ENCODE results near the gene ENOX1.

Gene ENOX1

GRCh38 chr13:43289470-43290255 lies 497.1 kb downstream of the ENOX1 start:
- no peak for DNase-seq (ENCODE audit: low read depth)

DNA sequence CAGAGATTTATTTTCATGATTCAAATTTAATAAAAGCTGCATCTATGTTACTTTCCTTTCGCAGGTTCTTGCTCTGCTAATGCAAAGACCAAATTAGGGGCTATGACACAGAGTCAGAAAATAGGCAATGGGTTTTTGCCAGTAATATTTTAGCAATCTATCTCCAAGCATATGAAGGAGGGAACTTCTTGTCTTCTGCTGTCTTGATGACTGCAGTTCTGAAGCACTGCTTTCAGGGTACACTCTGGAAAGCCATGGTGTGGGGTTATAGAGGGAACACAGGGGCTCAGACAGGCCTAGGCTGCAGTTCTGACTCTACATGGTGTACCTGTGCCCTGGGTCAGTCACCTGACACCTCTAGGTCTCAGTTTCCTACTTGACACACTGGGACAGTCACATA lies 500.0 kb downstream of the ENOX1 start:
- DNase-seq (ENCODE audit: low read depth) = no peak

DNA sequence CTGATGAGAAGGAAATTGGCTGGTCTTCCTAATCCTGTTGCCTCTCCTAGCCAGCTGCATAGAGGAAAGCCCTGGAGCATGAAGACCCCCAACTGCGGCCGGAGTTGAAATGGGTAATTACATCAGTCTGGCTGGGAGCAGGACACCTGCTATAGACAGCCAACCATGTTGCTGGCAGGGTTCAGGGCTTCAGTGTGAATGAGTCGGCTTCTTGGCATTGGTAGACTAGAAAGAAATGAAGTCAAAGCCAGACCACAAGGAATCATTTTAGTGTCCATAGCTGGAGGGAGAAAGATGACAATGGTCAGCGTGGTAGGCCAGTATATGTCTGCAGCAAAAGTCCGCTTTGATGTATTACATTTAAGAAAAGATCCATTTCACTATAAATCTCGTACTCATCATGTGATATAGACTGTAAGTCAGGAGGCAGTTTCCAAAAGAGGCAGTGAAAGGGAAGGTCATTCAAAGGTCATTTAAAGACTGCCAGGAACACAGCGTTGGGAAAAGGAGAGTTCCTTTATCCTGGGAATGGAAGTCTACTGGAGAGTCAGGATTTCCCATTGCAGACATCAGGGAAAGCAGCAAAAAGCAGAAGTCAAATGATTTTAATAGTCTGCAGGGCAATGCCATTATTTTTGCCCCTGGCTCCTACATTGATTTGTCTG lies 500.7 kb downstream of the ENOX1 start:
- no peak for DNase-seq (ENCODE audit: low read depth)

DNA sequence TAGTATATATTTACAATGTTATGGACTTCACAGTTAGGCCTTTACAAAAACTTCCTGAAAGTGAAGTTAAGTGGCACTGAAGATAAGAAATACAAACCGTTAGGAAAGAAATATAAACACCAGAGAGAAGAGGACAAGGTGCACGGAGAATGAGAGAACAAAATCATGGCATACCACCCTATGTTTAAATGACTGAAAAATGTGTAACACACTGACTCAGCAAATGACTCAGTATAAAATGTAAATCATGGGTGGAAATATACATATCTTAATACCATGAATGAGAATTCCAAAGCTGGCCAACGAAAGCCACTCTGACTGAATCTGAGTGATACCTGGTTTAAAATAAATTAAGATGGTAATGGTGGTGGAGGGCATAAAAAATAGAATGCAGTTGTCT lies 502.6 kb downstream of the ENOX1 start:
- DNase-seq (ENCODE audit: low read depth) = no peak

GRCh38 chr13:43279696-43280095 lies 507.1 kb downstream of the ENOX1 start:
- no peak for DNase-seq (ENCODE audit: low read depth)

GRCh38 chr13:43278127-43278526 lies 508.6 kb downstream of the ENOX1 start:
- no peak for DNase-seq (ENCODE audit: low read depth)

- DNase-seq (ENCODE audit: low read depth) = no peak
Measured at GRCh38 chr13:43277142-43277541, 509.6 kb downstream of the ENOX1 start.

DNA sequence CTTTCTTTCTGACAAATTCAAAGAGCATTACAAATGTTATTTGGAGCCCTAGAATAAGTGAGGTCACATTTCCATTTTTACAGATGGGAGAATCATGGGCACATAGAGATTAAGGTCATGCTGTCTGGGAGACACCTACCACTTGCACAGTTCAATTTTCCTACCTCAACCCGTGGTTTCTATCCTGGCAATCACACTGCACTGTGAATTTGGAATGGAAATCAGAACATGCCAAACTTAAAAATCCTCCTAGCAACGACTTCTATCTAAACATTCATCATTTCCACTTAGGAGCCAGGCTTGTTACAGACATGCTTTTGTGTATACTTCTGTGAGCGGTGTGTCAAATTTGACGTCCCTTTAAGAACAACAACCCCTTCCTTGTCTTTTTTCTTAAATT lies 511.9 kb downstream of the ENOX1 start:
- no peak for DNase-seq (ENCODE audit: low read depth)

DNA sequence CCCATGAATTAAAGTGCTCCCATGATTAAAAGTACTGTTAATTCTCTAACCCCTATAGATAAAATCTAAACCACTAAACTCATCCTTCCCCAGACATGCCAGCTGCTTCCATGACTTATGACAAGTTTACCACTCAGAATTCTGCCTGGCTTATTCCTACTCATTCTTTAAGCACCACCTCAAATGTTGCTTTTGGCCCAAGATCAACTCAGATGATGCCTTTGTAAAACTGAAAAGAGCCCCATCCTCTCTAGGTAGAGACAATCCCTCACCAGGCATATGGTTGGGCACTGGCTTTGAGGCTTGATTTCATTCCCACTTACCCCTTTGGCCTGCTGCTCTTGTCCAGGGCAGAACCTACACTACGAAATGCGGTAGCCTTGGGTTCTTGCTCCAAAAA lies 513.4 kb downstream of the ENOX1 start:
- DNase-seq (ENCODE audit: low read depth) = no peak

GRCh38 chr13:43272851-43273250 lies 513.9 kb downstream of the ENOX1 start:
- no peak for DNase-seq (ENCODE audit: low read depth)

DNA sequence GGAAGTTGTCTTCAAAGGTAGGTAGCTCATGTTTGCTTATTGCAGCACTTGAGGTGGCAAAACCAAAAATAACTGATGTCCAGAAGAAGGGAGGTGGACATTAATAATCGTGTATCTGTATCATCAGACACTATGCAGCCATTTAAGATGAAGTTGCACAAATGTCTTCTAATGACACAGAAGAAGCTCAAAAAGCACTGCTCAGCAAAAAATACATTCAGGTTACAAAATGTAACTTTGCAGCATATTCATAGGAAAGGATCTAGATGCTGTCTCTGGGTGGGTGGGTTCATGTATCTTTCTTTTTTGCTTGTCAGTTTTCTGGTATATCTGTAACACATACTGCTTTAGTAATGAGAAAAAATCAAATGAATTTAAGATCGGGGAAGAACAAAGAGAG lies 515.6 kb downstream of the ENOX1 start:
- no peak for DNase-seq (ENCODE audit: low read depth)

DNA sequence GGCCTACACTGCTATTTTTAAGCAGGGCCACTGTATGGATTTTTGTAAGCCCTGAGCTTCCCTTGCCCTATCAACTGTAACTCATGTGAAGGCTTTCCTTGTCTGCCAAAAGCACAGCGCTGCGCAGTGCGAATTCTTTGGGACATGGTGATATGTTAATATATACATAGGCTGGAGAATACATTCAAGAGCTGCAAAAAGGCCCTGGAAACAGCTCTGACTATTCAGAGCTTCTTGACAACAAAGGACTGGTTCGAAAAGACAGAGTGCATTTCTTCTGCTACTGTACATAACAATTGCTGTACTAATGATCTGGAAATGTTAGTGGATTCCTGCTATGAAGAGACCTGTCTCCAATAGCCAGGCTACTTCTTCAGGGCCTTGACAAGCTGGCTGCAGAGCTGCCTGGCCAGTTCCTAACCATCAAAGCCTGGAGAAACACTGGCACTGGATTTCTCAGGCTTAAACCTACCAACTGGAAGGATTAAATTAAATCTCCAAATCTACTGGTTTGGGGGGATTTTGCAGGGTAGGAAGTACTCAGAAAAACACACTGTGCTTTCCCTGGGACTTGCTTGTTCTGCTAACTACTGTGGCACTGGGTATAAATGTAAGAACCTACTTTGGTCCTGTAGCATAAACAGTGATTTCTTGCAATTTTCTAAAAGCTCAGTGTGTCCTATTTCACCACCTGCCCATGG lies 516.5 kb downstream of the ENOX1 start:
- no peak for DNase-seq (ENCODE audit: low read depth)

GRCh38 chr13:43269037-43269481 lies 517.7 kb downstream of the ENOX1 start:
- no peak for DNase-seq (ENCODE audit: low read depth)

- no peak for DNase-seq (ENCODE audit: low read depth)
Measured at GRCh38 chr13:43268632-43269031, 518.1 kb downstream of the ENOX1 start.

- DNase-seq (ENCODE audit: low read depth) = no peak
Measured at GRCh38 chr13:43267916-43268315, 518.9 kb downstream of the ENOX1 start.

DNA sequence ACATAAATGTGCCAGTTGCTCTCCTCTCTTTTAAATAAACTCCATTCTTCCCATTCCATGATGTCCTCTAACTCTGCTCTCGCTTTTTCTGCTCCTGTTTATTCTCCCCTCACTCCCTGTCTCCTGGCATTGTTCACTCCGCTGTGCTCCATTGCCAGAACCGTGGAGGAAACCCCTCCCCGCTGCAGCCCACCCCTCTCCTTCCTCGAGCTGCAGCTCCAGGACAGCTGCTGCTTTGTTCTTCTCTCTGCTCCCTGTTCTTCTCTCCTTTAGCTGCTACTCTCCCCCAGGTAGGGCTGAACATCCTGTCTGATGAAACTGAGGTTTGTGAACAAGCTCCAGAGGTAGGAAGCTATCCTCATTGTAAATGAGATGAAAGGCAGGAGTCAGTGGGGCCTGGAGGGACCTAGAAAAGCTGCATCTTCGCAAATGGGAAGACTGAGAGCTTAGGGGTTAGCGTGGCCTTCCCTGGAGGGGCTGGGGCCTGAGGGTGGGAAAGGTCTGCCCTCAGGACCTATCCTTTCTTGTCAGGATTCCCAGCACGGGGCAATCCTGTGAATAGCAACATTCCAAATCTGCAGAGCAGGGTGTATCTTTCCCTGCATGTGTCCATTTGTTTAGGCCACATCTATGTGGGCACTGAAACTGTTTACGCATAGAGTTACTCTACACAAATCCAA lies 519.7 kb downstream of the ENOX1 start:
- no peak for DNase-seq (ENCODE audit: low read depth)

DNA sequence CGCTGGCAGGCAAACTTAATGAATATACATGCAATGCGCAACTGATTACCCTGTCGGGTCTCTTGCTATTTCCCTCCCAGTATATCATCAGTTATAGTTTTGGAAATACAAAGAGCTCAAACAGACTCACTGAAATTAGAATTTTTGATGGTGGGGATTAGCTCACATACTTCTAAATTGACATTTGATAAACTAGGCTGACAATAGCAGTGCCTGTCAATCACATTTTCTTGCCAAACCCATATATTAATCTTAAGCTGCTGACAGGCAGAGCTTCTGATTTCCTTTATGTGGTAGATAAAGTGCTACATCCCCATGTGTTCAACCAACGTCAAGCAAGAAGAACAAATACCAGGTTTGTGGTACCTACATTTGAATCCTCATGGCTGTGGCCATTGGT lies 521.7 kb downstream of the ENOX1 start:
- no peak for DNase-seq (ENCODE audit: low read depth)

DNA sequence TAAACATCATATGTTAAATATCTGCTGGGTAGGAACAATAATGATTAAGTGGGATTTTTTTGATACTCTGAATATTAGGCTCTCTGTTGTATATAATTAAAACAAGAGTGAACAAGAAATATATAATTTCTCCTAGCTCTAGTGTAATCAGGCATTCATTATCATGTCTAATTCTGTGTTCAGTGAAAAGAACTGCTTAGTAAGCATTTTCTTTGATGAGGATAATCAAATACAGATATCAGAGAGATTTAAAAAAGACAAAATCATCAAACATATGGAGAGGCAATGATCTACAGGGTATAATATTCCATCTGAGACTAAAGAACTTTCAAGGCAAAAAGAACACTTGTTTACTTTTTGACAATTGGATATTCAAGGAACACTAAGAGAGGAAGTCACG lies 522.3 kb downstream of the ENOX1 start:
- no peak for DNase-seq (ENCODE audit: low read depth)

DNA sequence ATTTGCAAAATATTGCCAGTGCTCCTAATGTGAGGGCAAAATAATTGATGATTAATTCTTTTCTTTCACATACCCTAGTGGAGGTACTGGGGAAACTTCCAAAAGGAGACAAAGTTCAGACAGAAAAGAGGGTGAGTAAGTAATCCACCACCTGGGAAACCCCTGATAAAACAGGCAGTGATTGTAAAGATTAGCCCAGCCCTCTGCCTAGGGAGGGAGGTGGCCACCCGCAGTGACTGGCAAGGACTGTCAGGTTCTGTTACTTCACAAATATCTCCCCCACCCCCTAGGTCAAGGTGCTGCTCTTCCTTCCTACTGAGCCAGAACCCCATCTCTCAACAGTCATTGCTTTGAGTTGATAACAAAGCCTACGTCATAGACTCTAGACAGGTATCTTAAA lies 523.7 kb downstream of the ENOX1 start:
- DNase-seq (ENCODE audit: low read depth) = no peak

DNA sequence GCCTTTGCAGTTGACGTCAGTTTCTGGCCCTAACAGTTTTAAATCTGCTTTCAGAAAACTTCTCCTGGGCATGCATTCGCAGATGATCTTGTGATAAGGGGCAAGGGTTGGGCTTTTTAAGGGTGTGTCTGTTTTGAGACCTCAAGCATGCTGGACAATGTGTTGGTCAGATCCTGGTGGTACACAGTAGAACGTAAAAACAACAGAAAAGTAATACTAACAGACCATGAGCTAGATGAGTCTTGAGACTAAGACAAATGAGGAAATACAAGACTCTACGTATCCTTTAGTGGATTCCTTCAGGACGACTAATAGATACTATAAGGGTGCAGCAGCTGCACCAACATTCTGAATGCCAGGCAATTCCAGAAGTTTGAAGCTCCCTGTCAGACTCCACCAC lies 525.8 kb downstream of the ENOX1 start:
- no peak for DNase-seq (ENCODE audit: low read depth)

DNA sequence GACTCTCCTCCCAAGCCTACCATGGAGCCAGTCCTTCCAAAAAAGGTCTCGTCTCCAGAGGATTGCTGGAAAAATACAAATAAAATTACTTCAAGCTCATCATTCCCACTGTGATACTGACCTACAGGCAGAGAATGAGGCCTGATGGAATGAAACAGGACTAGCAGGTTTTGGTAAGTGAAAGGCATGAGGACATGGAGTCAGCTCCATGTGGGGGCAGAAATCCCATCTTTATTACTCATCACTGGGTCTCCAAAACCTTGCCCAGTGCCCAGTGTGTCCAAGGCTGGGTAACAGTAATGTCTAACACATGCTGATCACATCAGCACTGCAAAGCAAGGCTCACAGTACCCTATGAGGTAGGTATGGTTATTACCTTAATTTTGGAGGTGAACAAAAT lies 528.0 kb downstream of the ENOX1 start:
- no peak for DNase-seq (ENCODE audit: low read depth)

DNA sequence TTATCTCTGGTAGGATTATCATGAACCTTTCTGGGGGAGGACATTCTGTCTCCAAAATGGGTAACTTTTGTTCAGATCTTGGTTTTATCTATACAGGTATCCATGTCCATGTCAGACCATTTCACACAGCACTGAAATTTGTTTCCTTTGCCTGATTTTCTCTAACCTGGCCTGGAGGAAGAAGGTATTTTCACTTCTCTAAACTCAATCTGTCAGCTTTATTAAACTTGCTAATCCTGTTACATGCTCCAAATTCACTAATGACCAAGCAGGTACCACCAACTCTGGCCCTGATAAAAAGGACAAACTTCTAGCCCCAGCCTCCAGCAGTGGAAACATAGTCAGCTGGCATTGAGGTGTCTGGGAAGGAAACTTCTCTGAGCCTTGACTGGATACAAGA lies 529.0 kb downstream of the ENOX1 start:
- no peak for DNase-seq (ENCODE audit: low read depth)

DNA sequence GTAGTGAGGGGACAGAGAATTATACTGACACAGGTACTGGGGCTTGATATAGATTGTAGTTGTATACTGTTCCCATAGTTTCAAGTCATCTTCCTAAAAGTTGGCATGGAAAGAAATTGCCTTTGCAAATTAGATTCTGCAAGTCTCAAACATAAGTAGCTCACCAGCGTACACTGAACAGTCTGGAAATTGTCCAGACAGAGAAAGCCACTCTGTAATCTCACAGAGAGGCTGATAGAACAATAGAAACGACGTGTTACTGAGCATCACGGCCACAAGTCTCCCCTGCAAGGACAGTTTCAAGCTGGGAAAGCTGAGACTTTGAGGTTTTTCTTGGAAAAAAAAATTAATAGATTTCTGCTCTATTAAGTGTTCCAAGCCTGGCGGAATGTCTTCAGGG lies 534.8 kb downstream of the ENOX1 start:
- DNase-seq (ENCODE audit: low read depth) = no peak
